Measurements from ENCODE around the gene INPP5K.

GRCh38 chr17:1511290-1511689 is 5.1 kb downstream of the INPP5K start:
- TF ChIP-seq CTCF (IDR thresholded peaks at IDR 0.05) (no peak), ZFX (IDR thresholded peaks at IDR 0.05; ENCODE audit: borderline replicate concordance) (no peak)
